ENCODE data around the gene POLR2I.

POLR2I gene

GRCh38 chr19:36110487-36111199 lies 4.0 kb downstream of the POLR2I start, which contains the start of gene OVOL3:
TSS of gene OVOL3 (plus strand) at chr19:36111143. CDS start at chr19:36111203, 60 bp downstream.
- TF ChIP-seq CTCF (IDR thresholded peaks at IDR 0.05): no peak

- TF ChIP-seq CTCF (IDR thresholded peaks at IDR 0.05): no peak
Observed at GRCh38 chr19:36108684-36109083, 6.0 kb downstream of the POLR2I start.

- TF ChIP-seq CTCF (IDR thresholded peaks at IDR 0.05): no peak
Observed at GRCh38 chr19:36106991-36107390, 7.7 kb downstream of the POLR2I start.

- TF ChIP-seq CTCF (IDR thresholded peaks at IDR 0.05): no peak
Observed at GRCh38 chr19:36106441-36106840, 8.2 kb downstream of the POLR2I start.

- no peak for TF ChIP-seq CTCF (IDR thresholded peaks at IDR 0.05)
Observed at GRCh38 chr19:36103842-36104552, 10.7 kb downstream of the POLR2I start.

- TF ChIP-seq CTCF (IDR thresholded peaks at IDR 0.05): no peak
Observed at GRCh38 chr19:36103040-36103626, 11.5 kb downstream of the POLR2I start.

GRCh38 chr19:36101550-36102327 lies 12.9 kb downstream of the POLR2I start:
- TF ChIP-seq CTCF (IDR thresholded peaks at IDR 0.05): no peak
